NCI-H2081 treated with DMSO at 0.1 percent for 48 hours (cell line): ENCODE data around the gene NEU4.

Source experiments
- DNase-seq: peaks from one replicate; lab custom pipeline; 2025; lab: John Stamatoyannopoulos, UW

NEU4 gene

DNA sequence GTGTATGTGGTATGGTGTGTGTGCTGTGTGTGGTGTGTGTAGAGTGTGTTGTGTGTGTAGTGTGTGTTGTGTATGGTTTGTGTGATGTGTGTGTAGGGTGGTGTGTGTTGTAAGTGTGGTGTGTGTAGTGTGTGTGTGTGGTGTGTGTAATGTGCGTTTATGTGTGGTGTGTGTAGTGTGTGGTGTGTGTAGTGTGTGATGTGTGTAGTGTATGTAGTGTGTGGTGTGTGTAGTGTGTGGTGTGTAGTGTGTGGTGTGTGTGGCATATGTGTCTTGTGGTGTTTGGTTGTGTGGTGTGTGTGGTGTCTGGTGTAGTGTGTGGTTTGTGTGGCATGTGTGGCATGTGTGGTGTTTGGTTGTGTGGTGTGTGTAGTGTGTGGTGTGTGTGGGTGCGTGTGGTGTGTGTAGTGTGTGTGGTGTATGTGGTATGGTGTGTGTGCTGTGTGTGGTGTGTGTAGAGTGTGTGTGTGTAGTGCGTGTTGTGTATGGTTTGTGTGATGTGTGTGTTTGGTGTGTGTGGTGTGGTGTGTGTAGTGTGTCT lies 56.5 kb downstream of the NEU4 start:
- no peak for DNase-seq

DNA sequence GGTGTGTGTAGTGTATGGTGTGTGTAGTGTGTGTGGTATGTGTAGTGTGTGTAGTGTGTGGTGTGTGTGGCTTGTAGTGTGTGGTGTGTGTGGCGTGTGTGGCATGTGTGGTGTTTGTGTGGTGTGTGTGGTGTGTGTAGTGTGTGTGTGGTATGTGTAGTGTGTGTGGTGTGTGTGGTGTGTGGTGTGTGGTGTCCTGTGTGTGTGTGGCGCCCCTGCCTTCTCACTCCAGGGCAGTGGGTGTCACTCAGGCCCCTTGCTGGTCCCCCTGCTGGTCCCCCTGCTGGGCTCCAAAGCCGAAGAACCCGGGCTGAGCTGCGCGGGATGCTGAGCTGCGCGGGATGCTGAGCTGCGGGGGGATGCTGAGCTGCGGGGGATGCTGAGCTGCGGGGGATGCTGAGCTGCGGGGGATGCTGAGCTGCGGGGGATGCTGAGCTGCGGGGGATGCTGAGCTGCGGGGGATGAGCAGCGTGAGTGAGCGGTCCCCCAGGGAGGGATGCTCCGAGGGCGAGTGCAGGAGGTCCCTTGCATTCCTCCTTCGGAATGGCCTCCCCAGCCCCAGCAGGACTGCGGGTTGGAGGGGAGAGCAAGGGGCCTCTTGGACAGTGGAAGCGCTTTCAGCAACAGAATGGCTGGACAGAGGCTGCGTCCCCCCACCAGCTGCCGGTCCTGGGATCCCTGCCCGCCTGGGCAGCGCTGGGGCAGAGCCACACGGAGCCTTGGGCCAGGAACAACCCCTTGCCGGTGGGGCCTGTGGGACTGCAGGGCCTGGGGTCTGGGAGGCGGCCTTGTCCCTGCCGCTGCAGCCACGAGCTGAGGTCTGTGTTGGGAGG lies 57.2 kb downstream of the NEU4 start:
- DNase-seq: no peak
